Omental fat pad (tissue), 4 donors: ENCODE measurements around the gene COPG1. TPM values are rescaled to one million over a fixed set of nuclear protein-coding genes. Genes with fewer than 3 reads are reported as not detected.

Experiments
- ATAC-seq: fragments of 150-250 bp; one replicate; pipeline ENCODE4 v1.9.1; 2016; ENCODE audit warnings: mild to moderate bottlenecking, moderate library complexity; ENCODE audit not compliant: low FRiP score
- DNase-seq: peaks from one replicate; pipeline ENCODE4 v3.0.0-alpha.2; 2019; ENCODE audit warnings: low spot score
- total RNA-seq, 4 donors: library from RNA; depleted of rRNA; stranded (reverse); fragments of >200 nt; gene quantifications; one replicate each; pipeline ENCODE4 v1.1.0, GENCODE V29; 2016
- TF ChIP-seq, protein P1 (sequence below), 3 donors: fragments of 450-650 bp; IDR thresholded peaks; one replicate each; pipeline ENCODE4 v1.5.1; 2016 to 2017; ENCODE audit warnings: antibody characterized with exemption in 3 of 3, mild to moderate bottlenecking in 3 of 3, moderate library complexity in 2 of 3

COPG1 gene
- total RNA-seq, 4 donors from 2014 or later = 107 to 148 (median 127) TPM

DNA sequence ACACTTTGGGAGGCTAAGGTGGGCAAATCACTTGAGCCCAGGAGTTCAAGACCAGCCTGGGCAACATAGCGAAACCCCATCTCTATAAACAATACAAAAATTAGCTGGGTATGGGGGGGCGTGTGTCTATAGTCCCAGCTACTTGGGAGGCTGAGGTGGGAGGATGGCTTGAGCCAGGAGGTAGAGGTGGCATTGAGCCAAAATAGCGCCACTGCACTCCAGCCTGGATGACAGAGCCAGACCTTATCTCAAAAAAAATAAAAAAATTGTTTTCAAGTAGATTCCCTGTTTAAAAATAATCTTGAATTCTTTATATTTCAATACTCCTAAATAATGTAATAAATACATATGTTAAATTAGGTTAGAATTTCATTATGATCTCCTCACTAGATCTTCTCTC, 39.0 kb downstream of the COPG1 start:
- TF ChIP-seq, protein P1, sequence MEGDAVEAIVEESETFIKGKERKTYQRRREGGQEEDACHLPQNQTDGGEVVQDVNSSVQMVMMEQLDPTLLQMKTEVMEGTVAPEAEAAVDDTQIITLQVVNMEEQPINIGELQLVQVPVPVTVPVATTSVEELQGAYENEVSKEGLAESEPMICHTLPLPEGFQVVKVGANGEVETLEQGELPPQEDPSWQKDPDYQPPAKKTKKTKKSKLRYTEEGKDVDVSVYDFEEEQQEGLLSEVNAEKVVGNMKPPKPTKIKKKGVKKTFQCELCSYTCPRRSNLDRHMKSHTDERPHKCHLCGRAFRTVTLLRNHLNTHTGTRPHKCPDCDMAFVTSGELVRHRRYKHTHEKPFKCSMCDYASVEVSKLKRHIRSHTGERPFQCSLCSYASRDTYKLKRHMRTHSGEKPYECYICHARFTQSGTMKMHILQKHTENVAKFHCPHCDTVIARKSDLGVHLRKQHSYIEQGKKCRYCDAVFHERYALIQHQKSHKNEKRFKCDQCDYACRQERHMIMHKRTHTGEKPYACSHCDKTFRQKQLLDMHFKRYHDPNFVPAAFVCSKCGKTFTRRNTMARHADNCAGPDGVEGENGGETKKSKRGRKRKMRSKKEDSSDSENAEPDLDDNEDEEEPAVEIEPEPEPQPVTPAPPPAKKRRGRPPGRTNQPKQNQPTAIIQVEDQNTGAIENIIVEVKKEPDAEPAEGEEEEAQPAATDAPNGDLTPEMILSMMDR (IDR thresholded peaks at IDR 0.05) = no peak
- DNase-seq = no peak
- no peak for ATAC-seq

DNA sequence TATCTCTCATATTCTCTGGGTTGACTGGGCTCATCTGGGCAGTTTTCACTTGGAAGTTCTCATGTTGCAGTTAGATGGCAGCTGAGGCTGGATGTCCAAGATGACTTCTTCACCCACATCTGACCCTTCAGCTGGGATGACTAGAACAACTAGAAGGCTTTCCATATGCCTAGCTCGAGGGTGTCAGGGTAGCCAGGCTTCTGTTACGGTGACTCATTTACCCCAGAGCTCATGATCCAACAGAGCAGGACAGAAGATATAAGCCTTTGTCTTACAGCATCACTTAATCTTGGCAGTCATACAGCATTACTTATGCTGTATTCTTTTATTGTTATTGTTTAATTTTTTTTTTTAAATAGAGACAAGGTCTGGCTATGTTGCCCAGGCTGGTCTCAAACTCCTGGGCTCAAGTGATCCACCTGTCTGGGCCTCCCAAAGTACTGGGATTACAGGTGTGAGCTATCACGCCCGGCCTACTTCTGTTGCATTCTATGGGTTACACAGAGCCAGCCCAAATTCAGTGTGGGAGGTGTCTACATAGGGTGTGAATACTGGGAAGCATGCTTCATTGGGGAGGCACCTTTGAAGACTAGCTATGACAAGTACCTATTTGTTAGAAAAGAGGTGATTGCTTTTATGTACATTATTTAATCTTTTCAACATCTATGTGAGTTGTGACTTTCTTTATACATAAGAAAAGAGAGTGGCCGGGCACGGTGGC, 40.0 kb downstream of the COPG1 start:
- DNase-seq (no peak), ATAC-seq (no peak)
- TF ChIP-seq, protein P1 (IDR thresholded peaks at IDR 0.05) = no peak

DNA sequence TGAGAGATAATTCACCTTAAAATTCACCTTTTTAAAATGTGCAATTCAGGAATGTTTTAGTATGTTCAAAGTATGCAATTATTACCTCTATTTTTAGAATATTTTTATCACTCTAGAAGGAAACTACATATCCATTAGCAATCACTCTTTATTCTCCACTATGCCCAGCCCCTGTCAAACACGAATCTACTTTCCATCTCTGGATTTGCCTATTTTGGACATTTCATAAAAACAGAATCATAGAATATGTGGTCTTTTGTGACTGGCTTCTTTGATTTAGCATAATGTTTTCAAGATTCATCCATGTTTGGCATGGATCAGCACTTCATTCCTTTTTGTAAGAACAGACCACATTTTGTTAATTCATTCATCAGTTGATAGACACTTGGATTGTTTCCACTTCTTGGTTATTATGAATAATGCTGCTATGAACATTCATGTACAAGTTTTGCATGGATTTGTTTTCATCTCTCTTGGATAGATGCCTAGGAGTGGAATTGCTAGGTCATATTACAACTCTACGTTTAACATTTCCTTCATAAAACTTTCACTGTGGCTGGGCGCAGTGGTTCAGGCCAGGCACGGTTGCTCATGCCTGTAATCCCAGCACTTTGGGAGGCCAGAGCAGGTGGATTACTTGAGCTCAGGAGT, 42.0 kb downstream of the COPG1 start:
- no peak for DNase-seq
- peak; percentile 60 for ATAC-seq
- TF ChIP-seq, protein P1 (IDR thresholded peaks at IDR 0.05) = no peak

DNA sequence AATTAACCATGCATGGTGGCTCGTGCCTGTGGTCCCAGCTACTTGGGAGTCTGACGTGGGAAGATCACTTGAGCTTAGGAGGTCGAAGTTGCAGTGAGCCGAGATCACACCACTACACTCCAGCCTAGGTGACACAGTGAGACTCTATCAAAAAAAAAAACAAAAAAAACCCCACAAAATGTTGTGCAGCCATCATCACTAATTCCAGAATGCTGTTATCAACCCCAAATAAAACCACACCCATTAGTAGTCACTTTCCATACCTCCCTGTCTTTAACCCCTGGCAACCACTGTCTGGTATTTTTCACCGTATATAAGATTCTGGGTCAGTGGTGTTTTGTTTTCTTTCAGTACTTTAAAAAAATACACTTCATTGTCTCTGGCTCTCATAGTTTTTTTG, 45.9 kb downstream of the COPG1 start:
- TF ChIP-seq, protein P1 (IDR thresholded peaks at IDR 0.05) = no peak
- DNase-seq = no peak
- ATAC-seq = no peak

DNA sequence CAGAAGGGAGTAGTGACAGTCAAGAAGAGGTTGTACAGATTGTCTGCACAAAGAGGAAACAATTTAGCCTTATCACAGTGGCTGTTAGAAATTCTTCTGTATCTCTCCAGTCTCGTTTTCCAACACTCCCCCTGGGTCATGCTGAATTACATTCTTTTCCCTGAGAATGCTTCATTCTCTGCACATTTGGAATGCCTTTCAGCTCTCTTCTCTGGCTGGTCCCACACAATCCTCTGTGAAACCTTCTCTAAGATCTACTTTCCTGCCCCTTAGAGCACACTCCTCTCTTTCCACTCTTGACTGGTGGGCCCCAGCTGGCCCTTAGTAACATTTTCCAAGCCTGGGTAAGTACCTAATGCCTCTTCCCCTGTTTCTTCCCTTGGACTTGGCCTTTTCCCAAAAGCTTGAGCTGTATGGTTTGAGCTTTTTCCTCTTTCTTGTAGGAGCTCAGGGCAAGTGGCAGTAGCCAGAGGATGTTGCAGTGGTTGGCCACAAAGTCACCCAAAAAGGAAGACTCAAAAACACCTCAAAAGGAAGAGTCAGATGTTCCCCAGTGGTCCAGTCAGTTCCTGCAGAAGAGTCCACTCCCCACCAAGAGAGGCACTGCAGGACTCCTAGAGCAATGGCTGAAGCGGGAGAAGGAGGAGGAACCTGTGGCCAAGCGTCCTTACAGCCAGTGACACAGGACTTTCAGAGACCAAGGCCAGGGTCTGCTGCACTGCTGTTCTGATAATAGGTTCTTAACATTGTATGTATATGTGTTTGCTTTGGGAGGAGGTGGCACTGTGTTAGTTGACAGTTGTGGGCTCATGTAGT, 54.9 kb downstream of the COPG1 start:
- TF ChIP-seq, protein P1 (IDR thresholded peaks at IDR 0.05) = no peak
- ATAC-seq = no peak
- DNase-seq = no peak

DNA sequence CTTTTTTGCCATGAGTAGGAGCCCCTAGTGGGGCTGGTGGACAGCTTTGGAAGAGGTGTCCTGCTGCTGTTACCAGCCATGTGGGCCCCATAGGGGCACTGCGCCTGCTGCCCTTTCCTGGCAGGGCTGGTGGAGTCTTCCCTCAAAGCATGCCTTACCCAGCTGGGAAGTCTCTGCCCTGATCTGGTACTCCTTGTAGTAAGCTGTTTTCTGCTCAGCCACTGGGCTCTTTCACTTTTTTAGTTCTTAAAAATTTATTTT, 55.5 kb downstream of the COPG1 start:
- TF ChIP-seq, protein P1 (IDR thresholded peaks at IDR 0.05) = no peak
- DNase-seq (no peak), ATAC-seq (no peak)
